Measurements from ENCODE around the gene TMEM255B. TPM values are rescaled to one million over a fixed set of nuclear protein-coding genes. Genes with fewer than 3 reads are reported as not detected.
"Not testable (repeated sequence)": the region's sequence is repeated elsewhere in the genome, so short reads cannot be mapped to it uniquely, and the experiment has no call there.

TMEM255B gene
- total RNA-seq, 2 experiments from 2014 or later: 1.0 to 1.2 TPM

DNA sequence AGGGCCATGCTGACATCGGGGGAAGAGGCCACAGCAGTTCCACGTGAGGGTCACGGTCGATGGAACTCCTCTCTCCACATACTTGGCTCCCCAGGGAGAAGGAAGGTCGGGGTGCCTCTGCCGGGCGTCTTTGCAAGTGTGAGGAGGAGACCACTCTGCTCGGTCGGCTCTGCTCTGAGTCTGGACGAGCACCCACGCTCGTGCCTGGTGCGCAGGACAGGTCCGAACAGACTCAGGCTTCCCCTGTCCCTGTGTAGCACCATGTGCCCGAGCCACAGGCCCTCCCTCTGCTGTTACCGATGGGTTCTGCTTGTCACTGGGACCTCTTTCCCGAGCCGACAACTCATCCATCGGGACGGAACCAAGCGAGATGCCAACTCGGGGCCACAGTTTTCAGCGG lies 35.1 kb downstream of the TMEM255B start:
- Histone ChIP-seq H3K4me3 (ENCODE audit: low read length) (no peak overlapping the region), H3K27me3 (ENCODE audit: control insufficient read depth in 1 of 2, insufficient read depth in 2 of 2, low read length in 2 of 2) (no peaks in the 10 kb centered on the region), H3K4me1 (ENCODE audit: insufficient read depth, low read length) (no peaks in the 10 kb centered on the region), H3K9me3 (ENCODE audit: control insufficient read depth in 1 of 2, insufficient read depth in 1 of 2, low read length in 2 of 2) (peaks cover 0 to 12% of the 10 kb centered on the region in 2 experiments), H3K36me3 (ENCODE audit: insufficient read depth, low read length) (no peaks in the 10 kb centered on the region), H3K27ac (ENCODE audit: low read depth in 1 of 2, low read length in 2 of 2) (no peak overlapping the region)
- Mint-ChIP-seq H3K27ac (no peak overlapping the region), H3K9me3 (no peaks in the 10 kb centered on the region), H3K27me3 (peaks cover 5% of the 10 kb centered on the region), H3K4me1 (ENCODE audit: low read depth) (no peaks in the 10 kb centered on the region), H3K4me3 (no peak overlapping the region), H3K36me3 (ENCODE audit: low read depth) (no peaks in the 10 kb centered on the region)
- intact Hi-C loops (cut with DNase I, micrococcal nuclease): no loop called here
- CTCF ChIA-PET: no interaction called here
- no peak for ATAC-seq (ENCODE audit: poor library complexity)
- DNase-seq: no peak
- POLR2A ChIA-PET: no interaction called here
- no peak for TF ChIP-seq CTCF (IDR thresholded peaks at IDR 0.05)

GRCh38 chr13:113794764-113795173 lies 35.7 kb downstream of the TMEM255B start:
- Histone ChIP-seq H3K27ac (ENCODE audit: low read depth in 1 of 2, low read length in 2 of 2) (no peak overlapping the region), H3K4me3 (ENCODE audit: low read length) (no peak overlapping the region), H3K4me1 (ENCODE audit: insufficient read depth, low read length) (no peaks in the 10 kb centered on the region), H3K27me3 (ENCODE audit: control insufficient read depth in 1 of 2, insufficient read depth in 2 of 2, low read length in 2 of 2) (no peaks in the 10 kb centered on the region), H3K9me3 (ENCODE audit: control insufficient read depth in 1 of 2, insufficient read depth in 1 of 2, low read length in 2 of 2) (peaks cover 0 to 12% of the 10 kb centered on the region in 2 experiments), H3K36me3 (ENCODE audit: insufficient read depth, low read length) (no peaks in the 10 kb centered on the region)
- intact Hi-C loops (cut with DNase I, micrococcal nuclease): no loop called here
- Mint-ChIP-seq H3K27ac (no peak overlapping the region), H3K36me3 (ENCODE audit: low read depth) (no peaks in the 10 kb centered on the region), H3K4me1 (ENCODE audit: low read depth) (no peaks in the 10 kb centered on the region), H3K4me3 (no peak overlapping the region), H3K9me3 (no peaks in the 10 kb centered on the region), H3K27me3 (no peaks in the 10 kb centered on the region)
- peak in 1 of 14 experiments; percentile 16 for DNase-seq
- no peak for TF ChIP-seq CTCF (IDR thresholded peaks at IDR 0.05)
- no peak for ATAC-seq (ENCODE audit: poor library complexity)
- ChIA-PET CTCF (no interaction called here), POLR2A (no interaction called here)

DNA sequence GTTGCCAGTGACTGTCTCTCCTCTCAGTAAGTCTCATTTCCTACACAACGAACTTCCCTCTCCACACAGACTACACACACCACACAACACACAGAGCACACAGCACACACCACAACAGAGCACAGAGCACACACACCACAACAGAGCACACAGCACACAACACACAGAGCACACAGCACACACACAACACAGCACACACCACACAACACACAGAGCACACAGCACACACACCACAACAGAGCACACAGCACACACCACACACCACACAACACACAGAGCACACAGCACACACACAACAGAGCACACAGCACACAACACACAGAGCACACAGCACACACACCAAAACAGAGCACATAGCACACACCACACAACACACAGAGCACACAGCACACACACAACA lies 36.3 kb downstream of the TMEM255B start:
- H3K4me1 Mint-ChIP-seq (ENCODE audit: low read depth); H3K27me3 ChIP-seq (ENCODE audit: control insufficient read depth in 1 of 2, insufficient read depth in 2 of 2, low read length in 2 of 2); H3K27ac Mint-ChIP-seq; intact Hi-C loops (cut with DNase I, micrococcal nuclease); H3K36me3 Mint-ChIP-seq (ENCODE audit: low read depth); H3K36me3 ChIP-seq (ENCODE audit: insufficient read depth, low read length); ATAC-seq (ENCODE audit: poor library complexity); H3K9me3 Mint-ChIP-seq; CTCF ChIA-PET; H3K4me3 Mint-ChIP-seq; H3K27ac ChIP-seq (ENCODE audit: low read depth in 1 of 2, low read length in 2 of 2); H3K4me1 ChIP-seq (ENCODE audit: insufficient read depth, low read length); H3K27me3 Mint-ChIP-seq; POLR2A ChIA-PET; H3K4me3 ChIP-seq (ENCODE audit: low read length); DNase-seq: not testable (repeated sequence)
- H3K9me3 ChIP-seq (ENCODE audit: control insufficient read depth in 1 of 2, insufficient read depth in 1 of 2, low read length in 2 of 2): peaks cover 0 to 12% of the 10 kb centered on the region in 2 experiments

GRCh38 chr13:113796211-113796963 lies 37.4 kb downstream of the TMEM255B start:
- H3K27ac Mint-ChIP-seq: no peak overlapping the region
- no peak for TF ChIP-seq CTCF (IDR thresholded peaks at IDR 0.05)
- Histone ChIP-seq H3K4me3 (ENCODE audit: low read length) (no peak overlapping the region), H3K27me3 (ENCODE audit: control insufficient read depth in 1 of 2, insufficient read depth in 2 of 2, low read length in 2 of 2) (no peaks in the 10 kb centered on the region), H3K27ac (ENCODE audit: low read depth in 1 of 2, low read length in 2 of 2) (no peak overlapping the region), H3K4me1 (ENCODE audit: insufficient read depth, low read length) (no peaks in the 10 kb centered on the region), H3K36me3 (ENCODE audit: insufficient read depth, low read length) (no peaks in the 10 kb centered on the region), H3K9me3 (ENCODE audit: control insufficient read depth in 1 of 2, insufficient read depth in 1 of 2, low read length in 2 of 2) (peaks cover 0 to 12% of the 10 kb centered on the region in 2 experiments)
- DNase-seq (peak in 1 of 14 experiments; percentile 26), ATAC-seq (ENCODE audit: poor library complexity) (no peak)
- no peak overlapping the region for H3K4me3 Mint-ChIP-seq
- POLR2A ChIA-PET: no interaction called here
- no peaks in the 10 kb centered on the region for H3K27me3 Mint-ChIP-seq
- H3K4me1 Mint-ChIP-seq (ENCODE audit: low read depth): no peaks in the 10 kb centered on the region
- no peaks in the 10 kb centered on the region for H3K9me3 Mint-ChIP-seq
- CTCF ChIA-PET: no interaction called here
- intact Hi-C loops (cut with DNase I, micrococcal nuclease): no loop called here
- H3K36me3 Mint-ChIP-seq (ENCODE audit: low read depth): no peaks in the 10 kb centered on the region

Measured in CD4-positive, alpha-beta T cell (primary cell).